ENCODE results near the gene PHLDB2. TPM values are rescaled to one million over a fixed set of nuclear protein-coding genes. Genes with fewer than 3 reads are reported as not detected.

PHLDB2 gene
- 44.2 and 51.6 TPM in 2 replicates for total RNA-seq

DNA sequence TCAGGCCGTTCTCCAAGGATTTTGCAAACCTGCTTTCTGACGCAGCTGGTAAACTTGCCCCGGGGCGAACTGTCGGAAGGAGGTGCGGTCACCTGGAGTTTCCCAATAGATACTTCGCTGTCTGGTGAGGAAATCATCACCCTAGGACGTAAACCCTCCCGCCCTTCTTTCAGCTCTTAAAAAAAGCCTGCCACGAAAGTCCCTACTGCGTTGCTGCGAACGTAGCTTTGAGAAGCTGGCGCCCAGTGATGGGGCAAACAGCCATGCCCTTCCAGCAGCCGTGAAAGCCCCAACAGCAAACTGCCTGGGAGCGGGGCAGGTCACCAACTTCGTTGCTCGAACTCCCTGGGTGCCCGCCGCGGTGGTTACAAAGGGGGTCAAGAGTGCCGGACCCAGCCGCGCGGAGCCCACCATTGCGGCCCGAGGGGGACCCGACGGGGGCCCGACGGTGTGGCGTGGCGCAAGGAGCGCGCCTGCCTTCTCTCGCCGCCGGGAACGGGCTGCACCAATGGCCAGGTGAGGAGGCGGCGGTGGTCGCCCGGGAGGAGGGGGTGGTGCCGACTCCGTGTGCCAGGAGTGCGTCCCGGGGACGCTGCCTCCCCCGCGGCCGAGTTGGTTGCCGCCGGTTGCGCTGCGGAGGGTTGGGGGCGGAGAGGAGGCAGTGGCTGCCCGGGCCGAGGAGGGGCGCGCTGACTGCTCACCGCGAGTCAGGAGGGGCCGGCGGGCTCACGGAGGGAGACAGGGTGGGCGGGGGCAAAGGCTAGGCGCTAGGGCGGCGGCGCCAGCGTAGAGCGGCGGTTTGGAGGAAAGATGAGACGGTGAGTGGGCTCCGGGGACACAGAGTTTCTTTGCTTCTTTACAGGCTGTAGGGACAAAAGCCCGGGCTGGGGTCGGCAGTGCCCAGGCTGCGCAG, at the start of gene PHLDB2:
TSS of gene PHLDB2 (plus strand) at position 205 of the 913 bp plus-strand sequence. CDS start 24,813 bp downstream, outside the sequence.

DNA sequence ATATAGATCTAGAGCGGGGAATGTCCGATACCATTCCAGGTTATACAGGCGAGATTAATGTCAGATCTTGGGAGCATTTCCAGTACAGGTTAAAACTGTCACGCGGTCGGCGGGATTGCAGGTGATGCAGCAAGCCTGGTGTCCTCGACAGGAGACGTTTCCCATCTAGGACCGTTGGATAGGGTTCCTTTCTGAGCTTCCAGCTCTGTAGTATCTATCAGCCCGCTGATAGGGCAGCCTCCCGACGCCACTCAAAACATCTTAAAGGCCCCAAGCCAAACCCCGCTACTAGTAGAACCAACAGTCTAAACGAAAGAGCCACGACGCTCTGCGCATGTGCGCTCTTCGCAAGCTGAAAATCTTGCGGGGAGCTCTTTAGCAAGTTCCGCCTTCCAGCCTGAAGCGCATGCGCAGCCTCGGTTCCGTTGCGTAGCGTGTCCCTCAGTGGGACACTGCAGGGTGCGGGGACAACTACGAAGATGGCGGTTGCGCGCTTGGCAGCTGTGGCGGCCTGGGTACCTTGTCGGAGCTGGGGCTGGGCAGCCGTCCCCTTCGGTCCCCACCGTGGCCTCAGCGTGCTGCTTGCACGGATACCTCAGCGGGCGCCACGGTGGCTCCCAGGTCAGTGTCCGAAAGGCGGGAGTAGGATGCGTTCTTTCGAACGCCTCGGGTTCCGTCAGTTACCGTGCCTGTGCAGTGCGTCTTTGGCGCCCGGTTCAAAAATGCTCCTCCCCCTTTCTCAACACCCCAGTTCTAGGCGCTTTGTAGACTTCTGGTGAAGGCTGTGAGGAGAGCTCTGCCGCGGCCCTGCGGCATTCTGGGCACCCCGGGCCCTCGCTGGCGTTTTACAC, 119.7 kb downstream of the PHLDB2 start, which contains the start of gene ABHD10:
TSS of gene ABHD10 (plus strand) at position 444 of the 851 bp plus-strand sequence. CDS start at position 480, 36 bp downstream.

GRCh38 chr3:111998636-111999483, 139.8 kb downstream of the PHLDB2 start, which contains the start of gene TAGLN3:
TAGLN3 (plus strand) TSS chr3:111998922; CDS start chr3:111999423, 501 bp downstream.

Other genes with a start within 250 kb of the PHLDB2 start
- gene PLCXD2, start 184.6 kb upstream of the PHLDB2 start, total RNA-seq: 0.98 and 1.6 TPM in 2 replicates
- gene ABHD10, start 119.8 kb downstream of the PHLDB2 start, total RNA-seq: 17.6 and 30.9 TPM in 2 replicates
- not detected in 2 replicates for gene TAGLN3, start 139.7 kb downstream of the PHLDB2 start, total RNA-seq
- not detected in 2 replicates for gene TMPRSS7, start 175.5 kb downstream of the PHLDB2 start, total RNA-seq
- 8.6 and 16.8 TPM in 2 replicates for gene C3orf52, start 227.1 kb downstream of the PHLDB2 start, total RNA-seq

All from dermis lymphatic vessel endothelial cell (primary cell).